DND-41 (cell line): ENCODE results near the gene BNC2.

Source experiments
- ATAC-seq: fragments of 200-7000 bp; cut with Tn5 transposase; 3 replicates; pipeline ENCODE4 v1.9.1; 2021; ENCODE audit warnings: low read depth; ENCODE audit not compliant: insufficient read depth
- DNase-seq: peaks from one replicate; pipeline ENCODE4 v3.0.0-alpha.2; 2020
- H2AFZ ChIP-seq: 2 replicates; pipeline ENCODE4 v1.6.0; 2012; ENCODE audit warnings: low read depth, low read length
- H3K27ac ChIP-seq: 2 replicates; pipeline ENCODE4 v1.5.1; 2012; ENCODE audit warnings: low read length, inconsistent platforms
- H3K27me3 ChIP-seq: fragments of 200-600 bp; sonication (generic); 2 replicates; pipeline ENCODE4 v1.6.0; 2012; ENCODE audit warnings: low read length, mild to moderate bottlenecking, inconsistent platforms; ENCODE audit not compliant: insufficient read depth, poor library complexity
- H3K36me3 ChIP-seq: 2 replicates; pipeline ENCODE4 v1.5.1; 2012; ENCODE audit warnings: low read length, inconsistent platforms; ENCODE audit not compliant: insufficient read depth
- H3K4me1 ChIP-seq: 2 replicates; pipeline ENCODE4 v1.5.1; 2012; ENCODE audit warnings: mild to moderate bottlenecking, low read length; ENCODE audit not compliant: insufficient read depth
- H3K4me2 ChIP-seq: 2 replicates; pipeline ENCODE4 v1.6.0; 2012; ENCODE audit warnings: mild to moderate bottlenecking, moderate library complexity, low read length, inconsistent platforms; ENCODE audit not compliant: insufficient read depth
- H3K4me3 ChIP-seq, 2 experiments: fragments of 200-600 bp in 1 of 2; shearing (Covaris generic) in 1 of 2; 2 replicates each; pipeline ENCODE4 v1.5.1; 2012 to 2016; ENCODE audit warnings: inconsistent platforms in 2 of 2, low read length in 2 of 2, mild to moderate bottlenecking in 2 of 2, low read depth in 1 of 2, moderate library complexity in 1 of 2
- H3K79me2 ChIP-seq: 2 replicates; pipeline ENCODE4 v1.6.0; 2012; ENCODE audit warnings: low read length, inconsistent platforms; ENCODE audit not compliant: insufficient read depth
- H3K9ac ChIP-seq: 2 replicates; pipeline ENCODE4 v1.6.0; 2012; ENCODE audit warnings: low read depth, mild to moderate bottlenecking, inconsistent platforms, low read length, moderate library complexity
- H3K9me3 ChIP-seq: 2 replicates; pipeline ENCODE4 v1.5.1; 2012; ENCODE audit warnings: low read length, moderate library complexity, mild to moderate bottlenecking, inconsistent platforms; ENCODE audit not compliant: insufficient read depth, severe bottlenecking
- H4K20me1 ChIP-seq: 2 replicates; pipeline ENCODE4 v1.6.0; 2012; ENCODE audit warnings: low read length; ENCODE audit not compliant: insufficient read depth
- CTCF ChIP-seq: IDR thresholded peaks from 2 replicates; pipeline ENCODE4 v1.5.1; 2012; ENCODE audit warnings: borderline replicate concordance, low read length, moderate library complexity, mild to moderate bottlenecking; ENCODE audit not compliant: poor library complexity, severe bottlenecking; ENCODE audit errors: extremely low read depth
- EZH2 ChIP-seq: IDR thresholded peaks from 3 replicates; pipeline ENCODE4 v1.6.1; 2012; ENCODE audit warnings: borderline replicate concordance, low read depth, mild to moderate bottlenecking, moderate library complexity, low read length, inconsistent platforms; ENCODE audit not compliant: severe bottlenecking

Gene BNC2

GRCh38 chr9:16367605-16368231 is 502.8 kb downstream of the BNC2 start:
- H3K9ac ChIP-seq: no peak overlapping the region
- H3K4me3 ChIP-seq: no peak overlapping the region
- no peaks in the 10 kb centered on the region for H3K27me3 ChIP-seq
- H2AFZ ChIP-seq: no peak overlapping the region
- no peaks in the 10 kb centered on the region for H3K4me1 ChIP-seq
- no peaks in the 10 kb centered on the region for H3K9me3 ChIP-seq
- ATAC-seq: no peak
- no peaks in the 10 kb centered on the region for H4K20me1 ChIP-seq
- H3K27ac ChIP-seq: no peak overlapping the region
- no peaks in the 10 kb centered on the region for H3K36me3 ChIP-seq
- TF ChIP-seq CTCF (no peak), EZH2 (no peak)
- no peak overlapping the region for H3K4me2 ChIP-seq
- H3K79me2 ChIP-seq: no peaks in the 10 kb centered on the region
- no peak for DNase-seq

GRCh38 chr9:16364347-16364746 is 506.1 kb downstream of the BNC2 start:
- DNase-seq: no peak
- Histone ChIP-seq H3K27me3 (no peaks in the 10 kb centered on the region), H4K20me1 (no peaks in the 10 kb centered on the region), H3K79me2 (no peaks in the 10 kb centered on the region), H3K4me2 (no peak overlapping the region), H3K27ac (no peak overlapping the region), H3K9ac (no peak overlapping the region), H2AFZ (no peak overlapping the region), H3K4me3 (no peak overlapping the region), H3K9me3 (no peaks in the 10 kb centered on the region), H3K36me3 (no peaks in the 10 kb centered on the region), H3K4me1 (no peaks in the 10 kb centered on the region)
- no peak for ATAC-seq
- no peak for TF ChIP-seq EZH2

- H4K20me1 ChIP-seq: no peaks in the 10 kb centered on the region
- H2AFZ ChIP-seq: no peak overlapping the region
- no peaks in the 10 kb centered on the region for H3K4me1 ChIP-seq
- TF ChIP-seq EZH2 (no peak), CTCF (no peak)
- no peak overlapping the region for H3K4me3 ChIP-seq
- H3K9me3 ChIP-seq: no peaks in the 10 kb centered on the region
- no peaks in the 10 kb centered on the region for H3K36me3 ChIP-seq
- no peak overlapping the region for H3K9ac ChIP-seq
- no peaks in the 10 kb centered on the region for H3K27me3 ChIP-seq
- no peak overlapping the region for H3K27ac ChIP-seq
- no peak overlapping the region for H3K4me2 ChIP-seq
- no peak for DNase-seq
- no peak for ATAC-seq
- no peaks in the 10 kb centered on the region for H3K79me2 ChIP-seq
Observed at GRCh38 chr9:16363916-16364315, 506.6 kb downstream of the BNC2 start.

- H3K27me3 ChIP-seq: no peaks in the 10 kb centered on the region
- no peak overlapping the region for H3K9ac ChIP-seq
- no peak overlapping the region for H2AFZ ChIP-seq
- no peaks in the 10 kb centered on the region for H3K9me3 ChIP-seq
- H3K79me2 ChIP-seq: no peaks in the 10 kb centered on the region
- DNase-seq (no peak), ATAC-seq (no peak)
- TF ChIP-seq CTCF (no peak), EZH2 (no peak)
- H3K4me2 ChIP-seq: no peak overlapping the region
- H3K4me1 ChIP-seq: no peaks in the 10 kb centered on the region
- no peaks in the 10 kb centered on the region for H3K36me3 ChIP-seq
- H3K4me3 ChIP-seq: no peak overlapping the region
- no peaks in the 10 kb centered on the region for H4K20me1 ChIP-seq
- H3K27ac ChIP-seq: no peak overlapping the region
Observed at GRCh38 chr9:16363073-16363781, 507.2 kb downstream of the BNC2 start.
